Measurements from ENCODE around the gene FRAT2.

The FRAT2 gene

GRCh38 chr10:97325754-97326153 is 8.8 kb downstream of the FRAT2 start:
- DNase-seq (ENCODE audit: low read depth) = no peak

DNA sequence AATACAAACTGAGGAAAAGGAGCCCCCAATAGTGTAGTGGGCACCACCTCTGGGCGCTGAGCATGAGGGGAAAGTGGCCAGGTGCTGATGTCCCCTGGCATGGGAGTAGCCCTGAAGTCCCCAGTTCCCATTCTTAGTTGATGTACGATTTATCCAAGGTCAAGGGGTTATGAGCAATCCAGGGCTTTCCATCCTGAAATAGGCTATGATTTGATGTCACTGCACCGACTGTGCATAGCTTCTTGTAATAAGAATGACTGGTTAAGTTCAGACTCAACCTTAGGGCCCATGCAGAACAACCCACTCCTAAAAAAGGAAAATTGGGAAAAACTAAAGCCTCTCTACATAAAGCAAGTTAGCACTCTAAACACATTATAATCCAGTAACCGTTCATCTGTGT is 11.0 kb downstream of the FRAT2 start:
- no peak for DNase-seq (ENCODE audit: low read depth)

- no peak for DNase-seq (ENCODE audit: low read depth)
Observed at GRCh38 chr10:97321804-97322190, 12.7 kb downstream of the FRAT2 start.

- DNase-seq (ENCODE audit: low read depth) = no peak
Observed at GRCh38 chr10:97321032-97321803, 13.3 kb downstream of the FRAT2 start.

DNA sequence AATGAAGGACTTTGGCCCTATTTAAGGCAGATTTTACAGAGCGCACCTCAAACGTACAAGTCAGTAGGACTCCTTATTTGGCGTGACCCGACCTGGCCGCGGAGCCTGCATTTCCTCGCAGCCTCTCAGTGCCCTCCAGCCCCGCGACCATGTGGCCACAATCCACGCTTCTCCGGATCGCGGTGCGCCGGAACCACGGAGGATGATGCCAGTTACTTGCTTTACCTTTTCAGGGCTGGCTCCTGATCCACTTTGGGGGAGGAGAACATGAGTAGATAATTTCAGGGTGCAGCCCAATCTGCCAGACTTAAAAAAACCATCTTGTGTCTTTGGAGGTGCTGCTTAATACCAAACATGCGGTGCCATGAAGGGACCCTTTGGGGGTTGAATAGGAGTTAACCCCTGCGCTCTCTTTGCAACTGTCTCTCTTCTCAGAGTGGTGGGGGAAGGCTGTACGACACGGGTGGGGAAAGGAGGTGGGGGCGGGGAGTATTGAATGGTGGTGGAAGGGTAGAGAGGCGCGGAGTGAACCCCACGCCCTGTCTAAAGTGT is 14.0 kb downstream of the FRAT2 start:
- no peak for DNase-seq (ENCODE audit: low read depth)

DNA sequence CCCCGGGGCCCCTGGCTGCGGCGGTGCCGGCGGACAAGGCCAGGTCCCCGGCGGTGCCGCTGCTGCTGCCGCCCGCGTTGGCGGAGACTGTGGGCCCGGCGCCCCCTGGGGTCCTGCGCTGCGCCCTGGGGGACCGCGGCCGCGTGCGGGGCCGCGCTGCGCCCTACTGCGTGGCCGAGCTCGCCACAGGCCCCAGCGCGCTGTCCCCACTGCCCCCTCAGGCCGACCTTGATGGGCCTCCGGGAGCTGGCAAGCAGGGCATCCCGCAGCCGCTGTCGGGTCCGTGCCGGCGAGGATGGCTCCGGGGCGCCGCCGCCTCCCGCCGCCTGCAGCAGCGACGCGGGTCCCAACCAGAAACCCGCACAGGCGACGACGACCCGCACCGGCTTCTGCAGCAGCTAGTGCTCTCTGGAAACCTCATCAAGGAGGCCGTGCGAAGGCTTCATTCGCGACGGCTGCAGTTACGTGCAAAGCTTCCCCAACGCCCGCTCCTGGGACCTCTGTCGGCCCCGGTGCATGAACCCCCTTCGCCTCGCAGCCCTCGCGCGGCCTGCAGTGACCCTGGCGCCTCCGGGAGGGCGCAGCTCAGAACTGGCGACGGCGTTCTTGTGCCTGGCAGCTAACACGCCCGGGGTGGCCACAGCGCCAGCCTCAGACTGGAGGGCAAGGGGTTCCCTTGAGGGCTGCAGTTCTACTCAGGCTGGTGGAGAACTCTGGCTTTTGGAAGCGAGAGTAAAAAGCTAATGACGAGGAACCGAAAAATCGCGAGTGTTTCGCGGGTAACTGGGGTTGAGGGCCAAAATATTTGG is 14.7 kb downstream of the FRAT2 start:
- peak; percentile 32 for DNase-seq (ENCODE audit: low read depth)

GRCh38 chr10:97318772-97319651 is 15.5 kb downstream of the FRAT2 start, which contains the start of gene FRAT1:
TSS of gene FRAT1 (plus strand) at chr10:97319271. CDS start at chr10:97319454, 183 bp downstream.
- peak; percentile 75 for DNase-seq (ENCODE audit: low read depth)

GRCh38 chr10:97314671-97315070 is 19.9 kb downstream of the FRAT2 start:
- DNase-seq (ENCODE audit: low read depth) = no peak

- no peak for DNase-seq (ENCODE audit: low read depth)
Observed at GRCh38 chr10:97312897-97313296, 21.6 kb downstream of the FRAT2 start.

- DNase-seq (ENCODE audit: low read depth) = no peak
Observed at GRCh38 chr10:97311111-97311626, 23.4 kb downstream of the FRAT2 start.

GRCh38 chr10:97307866-97308780 is 26.4 kb downstream of the FRAT2 start:
- DNase-seq (ENCODE audit: low read depth) = no peak

DNA sequence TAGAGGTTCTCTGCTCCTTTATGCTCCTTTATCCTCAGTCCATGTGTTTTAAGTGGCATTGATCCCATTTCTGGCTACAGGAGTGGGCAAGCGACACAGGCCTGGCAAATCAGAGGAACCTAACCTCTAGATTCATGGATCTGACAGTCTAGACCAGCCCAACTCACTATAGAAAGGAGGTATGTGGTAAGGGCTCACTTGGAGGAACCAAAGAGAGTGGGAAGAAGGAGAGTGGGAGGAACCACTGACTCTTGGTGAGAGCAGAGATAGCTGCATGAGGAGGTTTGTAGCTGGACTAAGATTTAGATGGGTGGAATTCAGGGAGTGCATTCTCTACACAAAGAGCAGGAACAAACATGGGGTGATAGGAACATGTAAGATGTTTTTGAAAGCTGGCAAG is 27.1 kb downstream of the FRAT2 start:
- DNase-seq (ENCODE audit: low read depth) = no peak

DNA sequence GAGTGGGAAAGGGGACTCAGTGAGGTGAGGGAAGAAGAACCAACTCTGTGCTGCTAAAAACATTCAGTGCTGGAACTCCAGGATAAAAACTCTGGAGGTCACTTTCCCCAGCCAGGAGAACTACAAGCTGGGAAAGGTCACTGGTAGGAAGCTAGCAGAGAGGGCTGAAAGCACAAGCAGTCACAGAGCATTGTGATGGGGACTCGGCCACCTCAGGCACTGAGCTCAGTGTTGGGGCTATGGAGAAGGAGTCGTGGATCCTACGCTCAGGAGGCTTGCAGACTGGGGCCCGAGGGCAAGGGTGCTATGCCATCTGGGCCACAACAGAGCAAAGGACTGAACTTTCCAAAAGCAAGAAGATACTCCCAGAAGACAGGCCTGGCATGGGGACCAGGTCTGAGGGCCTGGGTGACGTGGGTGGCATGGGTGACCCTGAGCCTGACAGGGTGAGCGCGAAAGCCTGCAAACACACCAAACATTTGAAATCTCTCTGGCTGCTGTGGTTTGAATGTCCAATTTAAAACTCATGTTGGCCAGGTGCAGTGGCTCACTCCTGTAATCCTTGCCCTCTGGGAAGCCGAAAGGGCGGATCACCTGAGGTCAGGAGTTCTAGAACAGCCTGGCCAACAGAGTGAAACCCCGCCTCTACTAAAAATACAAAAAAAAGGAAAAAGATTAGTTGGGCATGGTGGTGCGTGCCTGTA is 32.3 kb downstream of the FRAT2 start:
- no peak for DNase-seq (ENCODE audit: low read depth)

GRCh38 chr10:97300980-97301379 is 33.5 kb downstream of the FRAT2 start:
- no peak for DNase-seq (ENCODE audit: low read depth)

- DNase-seq (ENCODE audit: low read depth) = no peak
Observed at GRCh38 chr10:97298223-97298571, 36.3 kb downstream of the FRAT2 start.

- DNase-seq (ENCODE audit: low read depth) = no peak
Observed at GRCh38 chr10:97297556-97298222, 36.8 kb downstream of the FRAT2 start.

GRCh38 chr10:97292862-97293198 is 41.7 kb downstream of the FRAT2 start:
- DNase-seq (ENCODE audit: low read depth) = no peak

- peak; percentile 54 for DNase-seq (ENCODE audit: low read depth)
Observed at GRCh38 chr10:97292097-97292861, 42.2 kb downstream of the FRAT2 start, which contains the start of gene ARHGAP19. TSS of gene ARHGAP19 (minus strand) at chr10:97292637. CDS start at chr10:97292627, 10 bp downstream.
